GM19238 (cell line): Measurements from ENCODE around the gene RNU6-9.
A peak's percentile ranks its signal among the peaks of the same experiment; 100 is the strongest.

Experiments
- DNase-seq: peaks from one replicate; pipeline ENCODE4 v3.0.0; 2011; ENCODE audit warnings: low spot score; ENCODE audit not compliant: insufficient read length

The RNU6-9 gene

DNA sequence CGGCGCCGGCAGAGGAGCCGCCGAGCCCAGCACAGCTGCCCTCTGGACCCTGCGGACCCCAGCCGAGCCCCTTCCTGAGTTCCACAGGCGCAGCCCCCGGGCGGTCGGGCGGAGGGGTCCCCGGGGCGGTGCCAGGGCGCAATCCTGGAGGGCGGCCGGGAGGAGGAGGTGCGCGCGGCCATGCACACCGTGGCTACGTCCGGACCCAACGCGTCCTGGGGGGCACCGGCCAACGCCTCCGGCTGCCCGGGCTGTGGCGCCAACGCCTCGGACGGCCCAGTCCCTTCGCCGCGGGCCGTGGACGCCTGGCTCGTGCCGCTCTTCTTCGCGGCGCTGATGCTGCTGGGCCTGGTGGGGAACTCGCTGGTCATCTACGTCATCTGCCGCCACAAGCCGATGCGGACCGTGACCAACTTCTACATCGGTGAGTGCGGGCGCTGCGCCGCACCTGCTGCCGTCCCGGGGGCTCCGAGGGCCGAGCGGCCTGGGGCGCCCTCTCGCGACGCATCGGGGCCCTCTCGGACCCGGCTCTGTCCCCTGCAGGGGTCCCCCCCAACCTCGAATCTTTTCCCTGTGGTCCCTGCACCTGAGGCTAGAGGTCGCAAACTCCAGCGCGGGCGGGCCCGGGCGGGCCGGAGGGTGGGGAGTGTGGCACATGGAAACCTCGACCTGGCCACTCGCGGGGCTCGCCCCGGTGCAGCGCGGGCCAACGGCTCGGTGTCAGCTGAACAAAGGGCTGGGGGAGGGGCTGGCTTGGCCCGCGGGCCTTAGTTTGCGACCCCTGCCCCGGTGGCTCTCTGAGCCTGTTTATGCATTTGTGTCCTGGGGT lies 24.3 kb downstream of the RNU6-9 start, which contains the start of gene KISS1R:
Gene KISS1R, plus strand, starts transcription at position 11 of the 829 bp plus-strand sequence. Its CDS starts 170 bp downstream, at position 181.
- DNase-seq: no peak

DNA sequence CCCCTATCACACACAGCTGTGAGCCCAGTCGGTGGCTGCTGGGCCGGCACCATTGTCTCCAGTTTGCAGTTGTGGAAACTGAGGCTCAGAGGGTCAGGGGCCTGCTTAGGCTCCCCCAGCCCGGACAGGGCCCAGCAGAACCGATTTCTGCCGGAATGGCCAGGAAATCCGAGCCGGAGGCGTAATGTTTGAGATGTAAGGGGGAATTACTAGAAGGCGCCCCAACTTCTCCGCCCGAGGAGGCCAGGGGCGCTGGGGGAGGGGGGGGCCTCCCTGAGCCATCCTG lies 24.8 kb downstream of the RNU6-9 start:
- no peak for DNase-seq

DNA sequence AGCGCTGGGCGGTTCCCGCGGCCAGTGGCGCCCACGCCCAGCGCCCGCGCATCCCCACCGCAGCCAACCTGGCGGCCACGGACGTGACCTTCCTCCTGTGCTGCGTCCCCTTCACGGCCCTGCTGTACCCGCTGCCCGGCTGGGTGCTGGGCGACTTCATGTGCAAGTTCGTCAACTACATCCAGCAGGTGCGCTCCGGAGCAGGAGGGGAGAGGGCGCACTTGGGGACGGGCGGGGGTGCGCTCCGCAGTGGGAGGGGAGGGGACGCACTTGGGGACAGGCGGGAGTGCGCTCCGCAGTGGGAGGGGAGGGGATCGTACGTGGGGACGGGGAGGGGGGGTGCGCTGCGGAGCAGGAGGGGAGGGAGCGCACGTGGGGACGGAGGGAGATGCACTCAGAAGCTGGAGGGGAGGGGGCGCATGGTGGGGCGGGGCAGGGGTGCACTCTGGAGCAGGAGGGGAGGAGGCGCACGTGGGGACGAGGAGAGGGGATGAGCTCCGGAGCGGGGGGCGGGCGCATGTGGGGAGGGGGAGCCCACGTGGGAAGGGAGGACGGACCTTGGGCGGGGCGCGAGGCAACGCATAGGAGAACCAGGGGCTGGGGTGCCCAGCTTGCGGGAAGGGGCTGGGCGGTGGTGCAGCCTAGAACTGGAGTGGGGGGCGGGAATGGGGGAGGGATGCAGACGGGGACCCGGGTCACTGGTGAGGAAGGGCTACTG lies 25.4 kb downstream of the RNU6-9 start:
- no peak for DNase-seq

DNA sequence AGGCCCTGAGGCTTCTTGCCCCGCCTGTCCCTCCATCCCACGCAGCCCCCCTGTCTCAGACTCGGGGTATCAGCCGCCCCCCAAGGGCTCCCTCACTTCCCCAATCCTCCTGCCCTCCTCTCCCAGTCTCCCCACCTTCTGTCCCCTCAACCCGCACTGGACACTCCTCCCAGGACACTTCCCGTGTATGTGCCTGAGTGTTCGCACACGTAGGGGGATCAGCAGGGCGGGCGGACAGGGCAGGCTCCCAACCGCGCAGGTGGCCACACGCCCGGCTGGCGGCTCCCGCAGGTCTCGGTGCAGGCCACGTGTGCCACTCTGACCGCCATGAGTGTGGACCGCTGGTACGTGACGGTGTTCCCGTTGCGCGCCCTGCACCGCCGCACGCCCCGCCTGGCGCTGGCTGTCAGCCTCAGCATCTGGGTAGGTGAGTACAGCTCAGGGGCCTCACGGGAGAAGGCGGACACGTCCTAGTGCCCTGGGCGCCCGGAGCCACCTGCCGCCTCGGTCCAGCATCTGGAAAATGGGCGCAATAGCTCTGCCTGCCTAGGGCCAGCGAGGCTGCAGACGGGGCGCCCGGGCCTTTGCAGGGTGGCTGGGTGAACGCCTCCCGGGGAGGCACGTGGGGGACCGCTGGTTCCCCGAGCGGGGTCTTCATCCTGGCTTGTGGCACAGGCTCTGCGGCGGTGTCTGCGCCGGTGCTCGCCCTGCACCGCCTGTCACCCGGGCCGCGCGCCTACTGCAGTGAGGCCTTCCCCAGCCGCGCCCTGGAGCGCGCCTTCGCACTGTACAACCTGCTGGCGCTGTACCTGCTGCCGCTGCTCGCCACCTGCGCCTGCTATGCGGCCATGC lies 26.1 kb downstream of the RNU6-9 start:
- DNase-seq: no peak

GRCh38 chr19:920051-920864 lies 27.0 kb downstream of the RNU6-9 start:
- DNase-seq: no peak

DNA sequence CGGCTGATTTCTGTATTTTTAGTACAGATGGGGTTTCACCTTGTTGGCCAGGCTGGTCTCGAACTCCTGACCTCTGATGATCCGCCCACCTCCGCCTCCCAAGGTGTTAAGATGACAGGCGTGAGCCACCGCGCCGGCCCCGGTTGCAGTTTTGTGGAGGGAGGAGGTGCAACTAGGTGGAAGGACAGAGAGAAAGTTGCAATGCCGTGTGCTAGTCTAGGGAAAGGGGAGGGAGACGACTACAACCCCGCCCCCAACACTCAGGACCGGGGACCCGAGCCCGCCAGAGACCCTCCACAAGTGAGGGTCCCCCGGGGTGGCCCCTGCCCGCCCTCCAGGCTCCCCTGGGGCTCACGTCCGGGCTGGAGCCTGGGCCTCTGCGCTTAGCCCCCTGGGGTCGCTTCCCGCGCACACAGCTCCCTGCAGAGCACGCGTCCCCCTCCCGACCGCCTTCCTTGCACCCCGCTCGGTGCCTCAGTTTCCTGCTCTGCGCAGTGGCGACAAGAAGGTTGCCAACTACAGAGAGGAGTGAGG lies 31.3 kb downstream of the RNU6-9 start:
- no peak for DNase-seq

GRCh38 chr19:925087-925525 lies 31.8 kb downstream of the RNU6-9 start:
- no peak for DNase-seq

DNA sequence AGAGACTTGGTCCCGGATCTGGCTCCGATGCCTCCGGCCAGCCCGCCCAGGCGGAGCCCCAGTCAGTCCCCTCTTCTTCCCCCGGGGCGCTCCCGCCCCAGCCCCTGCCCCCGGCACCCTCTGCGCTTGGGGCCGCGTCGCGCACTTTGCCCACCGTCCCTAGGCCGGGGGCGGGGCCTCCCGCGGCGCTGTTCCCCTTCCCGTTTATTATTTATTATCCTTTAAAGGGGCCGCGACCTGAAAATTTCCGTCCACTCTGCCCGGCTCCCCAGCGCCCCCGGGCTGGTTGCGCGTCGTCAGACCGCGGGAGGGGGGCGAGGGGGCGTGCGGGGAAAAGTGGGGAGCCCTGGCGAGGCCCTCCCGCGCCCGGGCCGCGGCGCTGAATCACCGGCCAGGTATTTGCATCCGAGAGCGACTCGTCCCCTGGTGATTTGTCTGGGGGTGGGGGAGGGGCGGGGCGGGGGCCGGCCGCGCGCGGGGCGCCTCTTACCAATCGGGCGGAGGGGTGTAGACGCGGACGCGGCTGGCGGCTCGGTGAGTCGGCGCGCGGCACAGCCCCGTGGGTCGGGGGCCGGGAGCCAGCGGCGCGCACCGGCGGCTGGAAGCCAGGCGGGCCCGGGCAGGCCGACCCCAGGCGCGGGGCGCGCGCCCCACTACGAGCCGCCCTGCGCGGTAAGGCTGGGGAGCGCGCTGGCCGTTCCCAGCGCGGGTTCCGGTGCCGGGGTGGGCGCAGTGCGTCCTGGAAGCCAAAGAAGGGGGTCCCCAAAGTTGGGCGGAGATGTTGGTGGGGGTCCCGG lies 32.4 kb downstream of the RNU6-9 start, which contains the start of gene ARID3A:
Gene ARID3A, plus strand, starts transcription at position 510 of the 797 bp plus-strand sequence. CDS start 3,494 bp downstream, outside the sequence.
- peak; percentile 93 for DNase-seq

GRCh38 chr19:926323-926588 lies 33.0 kb downstream of the RNU6-9 start:
- DNase-seq: no peak

- DNase-seq: no peak
Observed at GRCh38 chr19:926589-927350, 33.5 kb downstream of the RNU6-9 start.

- no peak for DNase-seq
Observed at GRCh38 chr19:927351-927779, 34.1 kb downstream of the RNU6-9 start.

DNA sequence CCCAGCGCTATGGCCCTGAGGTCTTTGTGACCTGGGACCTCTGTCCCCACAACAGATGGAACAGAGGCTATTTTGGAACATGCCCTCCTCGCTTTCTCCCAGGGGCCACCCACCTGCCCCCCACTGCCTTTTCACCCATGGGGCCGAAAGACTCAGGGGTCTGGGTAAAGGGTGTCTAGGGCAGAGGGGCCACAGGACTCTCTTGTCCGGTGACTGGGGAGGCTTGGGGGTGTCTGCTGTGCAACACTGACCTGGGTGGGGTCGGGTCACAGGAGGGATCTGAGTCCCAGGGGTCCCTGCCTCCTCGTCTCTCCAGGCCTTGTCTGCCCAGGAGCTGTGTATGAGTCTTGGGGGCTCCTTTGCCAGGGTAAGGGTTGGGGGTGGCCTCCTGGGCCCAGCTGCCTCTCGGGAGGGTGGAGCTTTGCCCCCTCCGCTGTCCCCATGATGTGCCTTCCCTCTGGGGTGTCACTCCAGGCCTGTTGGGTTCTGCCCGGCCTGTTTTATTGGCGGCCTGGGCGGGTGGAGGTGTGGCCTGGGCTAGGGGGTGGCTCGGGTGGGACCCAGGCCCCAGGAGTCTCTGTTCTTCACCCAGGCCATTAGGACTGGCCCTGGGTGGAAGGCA lies 34.6 kb downstream of the RNU6-9 start:
- DNase-seq: no peak

DNA sequence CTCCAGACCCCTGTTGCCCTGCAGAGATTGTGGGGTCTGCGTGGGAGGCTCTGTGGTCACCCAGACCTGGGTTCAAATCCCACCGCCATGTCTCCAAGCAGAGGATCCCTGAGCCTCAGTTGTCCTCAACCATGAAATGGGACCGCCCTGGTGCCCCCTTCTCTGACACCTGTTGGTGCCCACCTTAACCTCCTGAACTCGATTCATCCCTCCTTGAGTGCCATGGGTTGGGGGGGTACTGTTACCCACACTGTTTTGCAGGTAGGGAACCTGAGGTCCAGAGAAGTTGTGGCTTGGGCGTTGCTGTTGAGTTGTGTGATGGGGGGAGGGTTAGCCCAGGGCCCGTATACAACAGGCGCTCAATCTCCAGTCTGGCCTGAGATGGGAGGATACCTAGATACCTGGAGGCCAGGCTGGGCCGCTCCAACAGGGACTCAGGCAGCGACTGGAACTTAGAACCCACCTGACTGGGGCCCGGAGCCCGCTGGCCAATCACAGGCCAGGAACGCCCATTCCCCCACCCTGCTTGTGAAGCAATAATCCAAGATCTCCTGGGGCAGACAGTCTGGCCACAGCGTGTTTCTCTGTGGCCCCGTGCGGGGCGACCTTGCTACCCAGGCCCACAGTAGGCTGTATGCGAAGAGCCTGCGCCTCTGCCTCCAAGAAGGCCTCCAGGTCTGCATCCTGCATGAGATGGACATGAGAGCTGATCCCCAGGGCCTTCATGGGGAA lies 35.4 kb downstream of the RNU6-9 start:
- no peak for DNase-seq

GRCh38 chr19:929203-929890 lies 36.1 kb downstream of the RNU6-9 start:
- no peak for DNase-seq

DNA sequence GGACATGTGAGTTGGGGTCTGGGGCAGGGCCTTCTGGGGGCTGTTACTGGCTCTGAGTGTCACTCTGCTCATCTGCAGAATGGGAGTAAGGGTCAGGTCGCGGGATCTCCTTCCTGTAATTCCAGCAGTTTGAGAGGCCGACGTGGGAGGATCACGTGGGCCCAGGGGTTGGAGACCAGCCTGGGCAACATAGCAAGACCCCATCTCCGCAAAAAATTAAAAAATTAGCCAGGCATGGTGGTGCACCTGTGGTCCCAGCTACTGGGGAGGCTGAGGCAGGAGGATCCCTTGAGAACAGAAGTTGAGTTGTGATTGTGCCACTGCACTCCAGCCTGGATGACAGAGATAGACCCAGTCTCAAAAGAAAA lies 36.6 kb downstream of the RNU6-9 start:
- no peak for DNase-seq

DNA sequence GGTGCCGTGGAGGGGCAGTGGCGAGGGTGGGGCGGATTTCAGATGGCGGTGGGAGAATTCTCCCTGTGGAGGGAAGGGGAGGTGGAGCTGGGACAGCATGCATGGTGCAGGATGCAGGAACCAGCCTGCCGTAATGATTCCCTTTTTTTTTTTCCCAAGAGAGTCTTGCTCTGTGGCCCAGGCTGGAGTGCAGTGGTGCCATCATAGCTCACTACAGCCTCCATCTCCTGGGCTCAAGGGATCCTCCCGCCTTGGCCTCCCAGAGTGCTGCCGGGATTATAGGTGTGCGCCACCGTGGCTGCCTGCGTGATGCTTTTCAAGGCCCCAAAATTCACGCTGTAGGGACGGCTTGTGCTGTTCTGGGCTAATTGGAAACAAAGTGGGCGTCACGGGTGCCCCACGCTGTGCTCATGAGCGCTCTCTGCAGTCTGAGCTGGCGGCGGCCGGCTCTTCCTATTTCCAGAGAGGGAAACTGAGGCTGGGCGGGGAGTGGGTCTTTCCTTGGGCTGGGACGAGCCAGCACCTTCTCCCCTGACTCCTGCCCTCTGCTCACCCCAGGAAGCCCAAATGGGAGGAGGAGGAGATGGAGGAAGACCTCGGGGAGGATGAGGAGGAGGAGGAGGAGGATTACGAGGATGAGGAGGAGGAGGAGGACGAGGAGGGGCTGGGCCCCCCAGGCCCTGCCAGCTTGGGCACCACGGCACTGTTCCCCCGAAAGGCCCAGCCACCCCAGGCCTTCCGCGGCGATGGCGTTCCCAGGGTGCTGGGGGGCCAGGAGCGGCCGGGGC lies 38.8 kb downstream of the RNU6-9 start:
- no peak for DNase-seq
